ENCODE results near the gene TMEM138.

The TMEM138 gene

DNA sequence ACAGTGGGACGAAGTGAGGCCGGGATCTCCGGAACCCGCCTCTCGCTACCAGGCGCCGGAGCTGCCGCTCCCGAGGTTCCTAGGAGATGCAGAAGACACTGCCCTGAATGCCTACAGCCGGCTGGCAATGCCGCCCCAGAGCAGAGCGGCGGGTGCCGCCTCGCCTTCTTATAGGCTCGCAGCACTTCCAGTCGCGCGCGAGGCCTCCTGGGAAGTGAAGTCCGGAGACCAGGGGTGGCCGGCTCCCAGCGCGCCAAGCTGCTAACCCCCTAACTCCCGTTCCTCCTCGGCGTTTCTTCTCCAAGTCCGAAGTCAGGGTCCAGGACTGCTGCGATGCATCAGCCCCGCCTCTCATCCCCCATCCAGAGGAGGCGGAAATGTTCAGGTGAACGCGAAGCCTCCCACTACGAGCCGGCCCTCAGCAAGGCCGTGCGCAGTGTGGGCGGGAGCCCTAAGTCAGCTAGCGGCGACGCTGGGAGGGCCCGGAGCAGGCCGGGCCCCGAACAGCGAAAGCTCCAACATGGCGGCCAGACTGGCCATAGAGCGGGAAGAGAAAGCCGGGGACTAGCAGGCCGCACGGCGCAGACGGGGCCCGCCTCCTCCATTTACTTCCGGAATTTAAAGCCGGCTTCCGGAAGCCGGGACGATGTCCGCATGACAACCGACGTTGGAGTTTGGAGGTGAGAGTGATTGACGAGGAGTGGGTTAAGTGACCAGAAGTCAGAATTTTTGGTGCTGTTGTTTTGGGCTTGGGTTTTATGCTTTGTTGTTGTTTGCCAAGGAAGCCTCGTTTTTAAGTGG lies at the start of gene TMEM138, which contains the start of gene CYB561A3:
Gene TMEM138, plus strand, starts transcription at position 634 of the 801 bp plus-strand sequence. CDS start 2,017 bp downstream, outside the sequence.
Gene CYB561A3, minus strand, starts transcription at position 142 of the 801 bp plus-strand sequence. CDS start 5,169 bp downstream, outside the sequence.
- peak; percentile 90 for DNase-seq (ENCODE audit: low read depth)

DNA sequence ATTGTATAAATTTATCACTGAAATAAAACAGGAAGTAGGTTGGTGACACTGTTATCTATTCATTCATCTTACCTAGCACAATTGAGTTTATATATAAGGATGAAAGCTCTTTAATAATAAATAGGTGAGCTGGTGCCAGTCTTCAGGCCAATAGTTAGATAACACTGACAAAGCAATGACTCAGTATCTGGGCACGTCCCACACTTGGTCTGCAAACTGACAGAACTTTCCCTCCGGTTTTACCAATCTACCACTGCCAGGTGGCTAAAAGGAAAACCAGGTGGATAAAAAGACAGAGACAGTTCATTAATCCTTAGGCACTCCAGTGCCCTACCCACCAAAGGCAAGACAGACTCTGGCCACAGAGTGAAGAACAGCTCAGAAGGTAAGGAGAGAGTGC lies 46.9 kb upstream of the TMEM138 start:
- no peak for DNase-seq (ENCODE audit: low read depth)

DNA sequence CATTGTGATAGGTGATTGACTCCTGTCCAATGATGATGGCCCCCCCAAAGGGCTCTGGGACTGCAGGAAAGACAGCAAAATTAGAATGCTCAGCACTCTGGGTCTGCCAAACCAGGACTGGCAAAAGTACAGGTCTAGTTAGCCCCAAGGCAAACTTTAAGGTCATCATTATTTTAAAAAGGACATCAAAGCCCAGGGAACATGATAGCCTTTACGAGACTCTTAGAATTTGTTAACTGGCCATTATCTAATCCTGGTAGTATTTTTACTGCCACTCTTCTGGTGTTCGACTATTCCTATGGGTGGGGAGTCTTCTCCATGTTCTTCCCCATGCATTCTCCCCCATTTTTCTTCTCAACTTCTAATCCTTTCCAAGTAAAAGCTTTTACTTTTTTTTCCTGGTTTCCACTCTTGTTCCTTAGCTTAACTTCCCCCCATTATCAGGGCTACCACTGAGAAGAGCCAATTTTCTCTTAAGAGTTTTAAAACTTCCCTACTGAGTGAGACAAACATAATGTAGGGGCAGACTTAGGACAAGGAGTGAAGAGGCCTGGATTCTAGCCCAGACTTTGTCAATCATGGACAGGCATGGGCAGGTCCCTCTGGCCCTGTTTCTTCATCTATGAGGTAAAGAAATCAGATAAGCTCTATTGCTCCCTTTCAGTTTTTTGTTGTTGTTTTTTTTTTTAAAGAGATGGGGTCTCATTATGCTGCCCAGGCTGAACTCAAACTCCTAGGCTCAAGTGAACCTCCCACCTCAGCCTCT lies 36.3 kb upstream of the TMEM138 start:
- DNase-seq (ENCODE audit: low read depth): no peak

DNA sequence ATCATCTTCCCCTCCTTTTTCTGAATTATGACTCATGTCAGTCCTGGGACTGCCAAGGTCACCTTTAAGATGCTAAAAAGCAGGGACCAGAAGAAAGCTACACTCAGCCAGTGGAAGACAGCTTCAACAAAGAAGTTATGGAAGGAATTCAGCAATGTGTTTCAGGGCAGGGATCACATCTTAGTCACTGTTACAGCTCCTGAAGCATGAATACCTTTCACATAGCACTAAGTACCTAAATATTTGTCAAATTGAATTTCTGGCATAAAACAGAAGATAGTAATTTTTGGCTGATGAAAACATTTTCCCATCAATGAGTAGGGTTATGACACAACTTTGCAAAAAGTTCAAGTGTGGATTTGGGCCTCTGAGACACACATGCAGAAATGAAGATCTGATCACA lies 34.5 kb upstream of the TMEM138 start:
- DNase-seq (ENCODE audit: low read depth): no peak

DNA sequence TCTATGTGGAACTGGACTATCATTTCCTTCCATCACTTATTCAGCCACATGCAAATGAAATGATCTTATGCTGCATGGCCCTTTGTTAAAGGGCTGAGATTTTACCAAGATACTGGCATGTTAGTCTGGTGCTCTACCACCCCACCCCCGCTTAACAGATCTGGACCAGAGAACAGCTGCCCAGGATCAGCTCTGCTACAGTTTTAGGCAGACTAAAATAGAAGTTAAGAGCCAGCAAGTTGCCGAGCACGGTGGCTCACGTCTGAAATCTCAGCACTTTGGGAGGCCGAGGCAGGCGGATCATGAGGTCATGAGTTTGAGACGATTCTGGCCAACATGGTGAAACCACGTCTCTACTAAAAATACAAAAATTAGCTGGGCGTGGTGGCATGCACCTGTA lies 33.8 kb upstream of the TMEM138 start:
- no peak for DNase-seq (ENCODE audit: low read depth)

DNA sequence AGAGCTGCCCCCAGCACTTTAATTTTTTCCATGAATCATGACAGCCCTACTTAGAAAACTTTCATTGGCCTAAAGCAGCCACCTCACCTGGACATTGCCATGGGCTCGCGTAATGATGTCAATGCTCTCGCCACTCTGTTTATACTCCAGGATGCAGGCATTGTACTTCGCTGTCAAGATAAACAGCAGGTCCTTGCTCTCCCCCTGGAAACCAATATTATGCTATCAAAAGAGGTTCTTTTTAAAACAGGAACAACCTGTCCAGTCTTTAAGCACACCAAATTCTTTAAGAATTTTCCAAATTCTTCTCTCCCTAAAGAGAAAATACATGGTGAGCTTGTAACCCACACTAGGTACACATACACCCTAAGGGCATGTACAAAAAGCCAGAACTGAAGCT lies 32.3 kb upstream of the TMEM138 start:
- no peak for DNase-seq (ENCODE audit: low read depth)

DNA sequence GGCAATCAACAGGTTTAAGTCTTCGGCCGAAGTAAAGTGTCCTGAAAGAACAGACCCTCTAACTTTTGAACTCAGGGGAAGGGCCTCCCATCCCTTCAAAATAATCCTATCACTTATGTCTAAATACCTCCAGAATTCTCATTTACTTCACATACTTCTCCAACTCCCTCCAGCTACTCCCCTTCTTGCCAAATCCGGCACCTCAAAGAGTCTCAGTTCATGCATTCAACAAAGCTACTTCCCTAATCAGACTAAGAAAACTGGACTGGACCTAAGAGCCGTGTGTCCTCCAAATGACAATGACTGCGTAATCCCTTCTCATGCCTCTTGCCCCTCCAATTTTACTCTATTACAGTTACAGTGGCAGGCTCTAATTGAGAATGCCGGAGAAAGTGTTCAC lies 30.5 kb upstream of the TMEM138 start:
- no peak for DNase-seq (ENCODE audit: low read depth)

DNA sequence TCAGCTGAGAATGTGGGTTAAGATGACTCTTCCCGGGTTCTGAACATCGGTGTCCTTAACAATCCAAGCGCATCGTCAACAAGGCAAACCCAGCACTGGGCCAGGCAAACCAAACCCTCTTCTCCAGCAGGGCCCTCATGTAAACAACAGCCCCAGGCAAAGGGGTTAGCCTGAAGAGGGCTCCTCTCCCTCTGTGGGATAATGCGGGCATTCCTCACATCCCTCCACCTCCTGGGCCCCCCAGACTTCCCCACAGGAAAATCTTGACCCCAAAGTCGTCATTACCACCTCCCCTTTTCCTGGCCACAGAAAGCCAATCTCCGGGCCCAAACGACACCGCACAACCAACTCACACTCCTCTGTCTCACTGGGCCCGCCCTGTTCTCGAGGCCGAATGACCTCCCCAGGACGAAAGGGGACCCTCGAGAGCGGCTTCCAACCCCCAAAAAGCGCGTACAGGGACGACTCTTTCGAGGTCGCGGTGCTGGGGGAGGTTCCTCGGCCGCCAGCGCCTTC lies 29.8 kb upstream of the TMEM138 start:
- no peak for DNase-seq (ENCODE audit: low read depth)

DNA sequence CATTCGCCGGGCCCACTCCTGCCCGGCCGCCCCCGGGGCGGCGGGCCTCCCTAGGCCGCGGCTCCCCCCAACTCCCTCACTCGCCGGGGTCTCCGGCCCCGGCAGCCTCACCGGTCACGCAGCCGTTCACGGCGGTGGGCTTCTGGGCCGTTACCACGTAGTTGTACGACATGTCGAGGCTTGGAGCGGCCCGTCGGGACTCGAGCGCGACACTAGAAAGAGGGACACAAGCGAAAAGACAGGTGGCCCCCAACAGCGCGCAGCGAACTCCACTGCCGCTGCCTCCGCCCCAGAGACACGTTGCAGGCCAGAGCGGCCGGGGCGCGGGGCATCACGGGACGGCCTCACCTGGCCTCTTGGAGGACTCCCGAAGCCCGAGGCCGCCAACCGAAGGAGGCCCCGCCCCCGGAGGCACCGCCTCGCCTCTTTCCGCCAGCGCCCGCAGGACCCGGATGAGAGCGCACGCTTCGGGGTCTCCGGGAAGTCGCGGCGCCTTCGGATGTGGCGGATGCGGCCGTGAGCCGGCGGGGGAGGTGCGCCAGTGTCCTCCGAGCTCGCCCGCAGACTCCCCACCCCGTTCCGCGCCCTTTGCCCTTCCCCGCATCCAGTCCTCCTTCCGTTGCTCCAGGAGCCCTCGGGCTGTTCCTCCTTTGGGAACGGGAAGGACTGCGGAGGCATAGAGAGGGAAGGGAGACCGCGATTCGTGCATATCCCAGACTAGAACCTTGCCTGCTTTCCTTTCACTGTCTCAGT lies 29.2 kb upstream of the TMEM138 start, which contains the start of the genes DDB1 and TKFC:
Gene DDB1, minus strand, starts transcription at position 309 of the 753 bp plus-strand sequence. Its CDS starts 137 bp downstream, at position 172.
Gene TKFC, plus strand, starts transcription at position 432 of the 753 bp plus-strand sequence. CDS start 1,501 bp downstream, outside the sequence.
- peak; percentile 83 for DNase-seq (ENCODE audit: low read depth)

DNA sequence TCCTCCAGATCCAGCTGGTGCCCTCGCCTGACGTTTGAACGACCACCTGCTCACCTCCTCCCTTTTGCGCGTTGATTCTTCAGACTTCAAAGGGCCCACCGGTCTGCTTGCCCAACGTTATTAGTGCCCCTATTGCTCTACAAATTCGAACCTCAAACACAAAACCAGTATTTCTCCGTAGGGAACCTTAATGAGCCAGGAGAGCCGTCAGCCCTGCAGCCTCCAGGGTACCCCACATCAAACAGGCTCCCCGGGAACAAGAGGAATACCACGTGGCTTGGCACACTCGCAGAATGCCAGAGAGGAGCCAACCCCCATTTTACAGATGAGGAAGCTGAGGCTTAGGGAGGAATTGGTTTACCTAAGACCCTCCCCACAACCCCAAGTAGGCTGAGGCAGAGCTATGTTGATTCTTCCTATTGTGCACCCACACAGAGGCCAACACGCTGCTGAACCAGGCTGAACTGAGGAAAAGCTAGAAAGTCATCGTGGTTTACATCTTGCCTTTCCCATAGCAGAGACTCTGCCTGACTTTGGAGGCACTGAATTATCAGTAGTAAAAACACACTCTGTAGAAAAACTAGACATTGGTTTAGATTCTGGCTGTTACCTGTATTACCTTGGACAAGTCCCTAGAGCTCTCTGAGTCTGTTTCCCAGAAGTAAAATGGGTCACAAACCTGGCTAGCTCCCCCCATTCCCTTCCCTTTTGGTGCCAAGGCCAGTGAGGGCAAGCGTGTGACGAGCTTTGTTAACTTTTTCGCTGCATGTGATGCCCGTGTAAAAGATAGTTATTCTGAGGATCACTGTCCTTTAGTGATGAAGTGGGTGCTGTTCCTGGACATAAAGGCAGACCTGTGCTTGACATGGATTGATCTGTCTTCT lies 28.4 kb upstream of the TMEM138 start:
- no peak for DNase-seq (ENCODE audit: low read depth)

DNA sequence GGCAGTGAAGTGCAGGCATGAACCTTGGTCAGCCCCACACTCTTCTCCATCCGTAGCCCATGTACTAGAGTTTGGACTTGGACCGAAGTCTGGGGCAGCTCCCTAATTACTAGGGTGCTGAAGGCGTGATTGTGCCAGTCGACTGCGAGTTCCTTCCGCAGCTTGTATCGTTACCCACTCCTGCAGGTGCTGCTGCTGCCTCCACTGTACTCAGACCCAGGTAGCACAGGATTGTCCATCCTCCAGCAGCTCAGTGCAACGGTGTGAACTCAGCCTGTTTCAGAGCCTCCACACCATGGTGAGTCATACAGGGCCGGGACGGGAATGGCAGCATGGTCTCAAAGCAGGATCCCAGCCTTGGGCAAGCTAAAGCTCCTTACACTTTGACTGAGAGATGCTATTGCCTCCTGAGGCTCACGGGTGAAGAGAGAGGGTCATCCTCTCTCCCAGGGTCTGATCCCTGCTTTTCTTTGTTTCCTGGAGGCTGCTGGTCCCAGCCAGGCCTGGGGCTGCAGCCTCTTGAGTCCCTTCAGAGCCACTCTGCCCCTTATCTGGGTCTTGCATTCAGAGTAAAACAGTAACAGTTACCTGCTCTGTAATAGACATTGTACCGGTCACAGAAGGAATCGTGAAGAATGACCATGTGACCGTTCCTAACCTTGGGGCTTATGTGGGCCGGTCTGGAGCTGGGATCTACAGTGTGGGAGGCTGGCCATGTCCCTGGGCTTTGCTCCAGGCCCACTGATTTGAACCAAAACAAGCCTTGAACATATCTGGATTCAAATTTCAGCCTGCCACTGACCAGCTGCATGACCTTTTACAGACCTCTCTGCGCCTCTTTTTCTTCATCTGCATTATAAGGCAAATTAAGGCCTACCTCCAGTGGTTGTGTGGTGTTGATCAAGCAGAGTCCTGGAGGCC lies 27.5 kb upstream of the TMEM138 start:
- no peak for DNase-seq (ENCODE audit: low read depth)

DNA sequence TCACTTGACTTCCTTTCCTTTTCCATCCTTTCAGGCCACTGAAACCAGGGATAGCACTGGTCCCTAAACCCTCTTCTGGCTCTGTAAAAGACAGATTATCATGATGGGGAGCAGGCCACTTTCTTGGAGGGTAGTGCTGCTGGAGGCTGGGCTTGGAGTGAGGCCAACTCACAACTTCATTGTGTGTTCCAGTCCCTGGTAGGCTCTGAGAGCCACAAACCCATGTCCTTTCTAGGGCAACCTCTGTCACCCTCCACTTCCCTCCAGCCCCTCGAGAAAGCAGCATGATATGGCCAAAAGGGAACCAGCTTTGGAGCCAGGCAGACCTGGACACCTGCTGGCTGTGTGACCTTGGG lies 26.8 kb upstream of the TMEM138 start:
- DNase-seq (ENCODE audit: low read depth): no peak

DNA sequence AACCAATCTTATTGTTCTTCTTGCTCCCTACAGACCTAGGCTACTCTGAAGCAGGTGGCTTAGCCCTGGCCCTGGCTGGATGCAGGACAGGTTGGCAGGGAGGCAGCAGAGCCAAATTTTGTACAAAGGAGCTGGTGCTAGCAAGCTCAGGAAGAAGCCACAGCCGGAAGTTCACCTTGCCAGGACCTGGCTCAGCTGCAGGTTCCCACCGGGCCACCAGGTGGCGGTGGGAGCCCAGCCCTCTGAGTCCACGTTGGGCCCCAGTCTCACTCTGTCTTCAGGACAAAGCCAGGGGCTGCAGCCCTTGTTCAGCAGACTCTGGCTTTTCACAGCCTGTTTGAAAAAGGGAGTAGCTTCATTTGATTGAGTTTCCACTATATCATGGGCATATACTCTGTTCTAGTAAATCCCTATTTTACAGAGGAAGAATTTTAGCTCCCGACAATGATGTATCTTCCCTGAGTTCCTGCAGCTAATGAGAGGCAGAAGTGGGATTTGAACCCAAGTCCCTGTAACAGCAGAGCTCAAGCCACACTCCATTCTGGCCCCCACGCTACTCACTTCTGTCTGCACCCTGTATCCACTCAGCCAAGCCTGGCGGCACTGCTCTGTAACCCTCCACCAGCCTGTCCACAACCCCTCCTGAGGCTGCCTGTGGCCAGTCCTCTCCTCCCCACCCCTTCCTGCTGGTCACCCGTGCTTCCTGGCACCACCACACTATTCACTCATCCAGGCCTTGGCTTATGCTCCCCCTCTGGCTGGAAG lies 25.8 kb upstream of the TMEM138 start:
- peak; percentile 54 for DNase-seq (ENCODE audit: low read depth)

DNA sequence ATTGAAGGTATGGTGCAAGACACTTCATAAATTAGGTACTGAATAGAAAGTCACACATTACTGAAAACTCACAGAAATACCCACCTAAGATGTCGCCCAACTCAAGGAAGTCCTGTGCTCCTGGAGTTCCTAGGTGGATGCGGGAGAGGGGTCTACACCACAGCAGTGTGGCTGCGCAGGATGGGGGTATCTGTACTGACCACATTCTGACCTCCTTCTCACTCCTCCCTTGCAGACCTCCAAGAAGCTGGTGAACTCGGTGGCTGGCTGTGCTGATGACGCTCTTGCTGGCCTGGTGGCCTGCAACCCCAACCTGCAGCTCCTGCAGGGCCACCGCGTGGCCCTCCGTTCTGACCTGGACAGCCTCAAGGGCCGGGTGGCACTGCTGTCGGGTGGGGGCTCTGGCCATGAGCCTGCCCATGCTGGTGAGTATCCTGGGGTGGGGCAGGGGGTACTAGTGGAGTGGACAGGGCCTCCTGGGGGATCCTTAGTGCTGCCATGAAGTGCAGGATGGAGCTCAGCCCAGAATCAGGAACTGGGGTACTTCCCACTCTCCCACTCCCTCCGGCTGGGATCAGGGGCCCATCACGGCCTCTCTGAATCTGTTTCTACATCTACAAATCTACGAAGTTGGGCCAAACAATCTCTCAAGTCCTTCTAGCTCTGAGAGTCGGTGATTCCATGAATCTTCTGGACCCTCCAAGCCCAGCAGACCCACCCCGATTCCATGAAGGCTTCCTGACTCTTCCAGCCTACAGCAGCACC lies 24.3 kb upstream of the TMEM138 start:
- DNase-seq (ENCODE audit: low read depth): no peak

DNA sequence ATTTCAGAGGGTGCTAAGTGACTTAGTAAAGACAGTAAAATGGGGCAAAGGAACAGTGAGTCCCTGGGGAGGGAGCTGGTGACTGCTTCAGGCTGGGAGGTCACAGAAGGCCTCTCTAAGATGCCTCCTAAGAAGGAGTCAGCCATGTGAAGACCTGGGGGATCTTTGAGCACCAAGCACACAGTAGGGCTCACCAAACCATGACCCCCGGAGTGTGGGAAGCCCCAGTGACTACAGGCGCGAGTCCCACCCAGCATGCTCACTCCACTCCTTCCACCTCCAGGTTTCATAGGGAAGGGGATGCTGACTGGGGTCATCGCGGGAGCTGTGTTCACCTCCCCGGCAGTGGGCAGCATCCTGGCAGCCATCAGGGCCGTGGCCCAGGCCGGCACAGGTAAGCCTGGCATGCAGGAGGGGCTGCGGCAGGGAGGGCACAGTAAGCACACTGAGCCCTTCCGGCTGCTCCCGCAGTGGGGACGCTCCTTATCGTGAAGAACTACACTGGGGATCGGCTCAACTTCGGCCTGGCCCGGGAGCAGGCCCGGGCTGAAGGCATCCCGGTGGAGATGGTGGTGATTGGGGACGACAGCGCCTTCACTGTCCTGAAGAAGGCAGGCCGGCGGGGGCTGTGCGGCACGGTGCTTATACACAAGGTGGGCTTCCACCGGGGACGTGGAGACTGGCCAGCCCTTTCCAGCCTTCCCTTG lies 23.2 kb upstream of the TMEM138 start:
- no peak for DNase-seq (ENCODE audit: low read depth)

DNA sequence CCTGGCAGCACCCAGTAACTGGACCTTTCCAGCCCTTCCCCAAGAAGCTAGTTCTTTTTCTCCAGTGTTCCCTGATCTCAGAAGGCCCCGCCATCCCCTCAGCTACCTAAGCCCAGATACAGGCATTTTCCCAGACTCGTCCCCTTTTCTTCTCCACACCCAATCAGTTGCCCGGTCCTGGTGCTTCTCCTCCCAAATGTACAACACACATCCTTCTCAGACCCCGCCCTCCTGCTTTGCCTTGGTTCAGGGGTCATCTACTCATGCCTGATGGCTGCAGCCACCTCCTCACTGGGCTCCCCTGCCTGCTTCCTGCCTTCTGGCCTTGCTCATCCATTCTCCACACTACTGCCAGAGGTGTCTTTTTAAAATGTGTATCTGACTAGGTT lies 22.7 kb upstream of the TMEM138 start:
- DNase-seq (ENCODE audit: low read depth): no peak

DNA sequence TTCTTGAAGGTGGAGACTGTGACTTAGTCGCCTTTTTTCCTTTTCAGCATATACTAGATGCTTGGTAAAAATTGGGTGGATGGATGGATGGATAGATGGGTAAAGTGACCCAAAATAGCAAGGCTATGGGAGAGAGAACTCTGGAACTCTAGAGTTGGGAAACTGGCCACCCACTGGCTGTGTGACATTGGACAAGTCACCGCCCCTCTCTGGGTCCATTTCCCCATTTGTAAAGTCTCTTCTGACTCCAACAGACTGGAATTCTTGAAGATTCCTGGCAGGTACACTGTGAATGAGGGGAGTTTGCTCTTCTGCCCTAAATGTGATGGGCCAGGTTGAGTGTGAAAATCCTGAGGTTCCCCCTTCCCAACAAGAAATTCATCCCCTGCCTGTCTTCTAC lies 21.2 kb upstream of the TMEM138 start:
- DNase-seq (ENCODE audit: low read depth): no peak

DNA sequence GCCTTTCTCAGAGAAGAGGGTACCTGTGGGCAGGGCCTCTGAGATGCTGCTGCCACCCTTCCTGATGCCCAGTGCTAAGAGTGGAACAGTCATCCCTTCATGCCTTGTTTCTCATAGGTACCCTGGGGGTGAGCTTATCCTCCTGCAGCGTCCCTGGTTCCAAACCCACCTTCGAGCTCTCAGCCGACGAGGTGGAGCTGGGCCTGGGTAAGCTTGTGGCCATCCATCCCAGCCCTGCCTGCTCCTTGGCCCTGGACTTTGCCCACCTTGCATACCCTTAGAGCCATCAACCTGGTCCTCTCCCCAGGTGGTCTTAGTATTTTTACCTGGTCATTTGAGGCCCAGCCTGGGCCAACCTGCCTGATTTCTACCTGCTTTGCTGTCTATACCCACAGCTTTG lies 20.5 kb upstream of the TMEM138 start:
- DNase-seq (ENCODE audit: low read depth): no peak

Measured in fibroblast of the conjunctiva (primary cell).